Uterus (tissue), 2 donors: Measurements from ENCODE around the gene DOK3.

Experiments used
- POLR2A ChIP-seq, 2 donors: fragments of 450-650 bp; IDR thresholded peaks; one replicate each; pipeline ENCODE4 v1.6.1; 2016; ENCODE audit warnings: antibody characterized with exemption in 2 of 2, mild to moderate bottlenecking in 1 of 2, moderate library complexity in 1 of 2
- TF ChIP-seq, protein P1 (sequence below), 4 experiments: fragments of 200-600 bp in 2 of 4; fragments of 450-650 bp in 2 of 4; sonication (generic) in 2 of 4; IDR thresholded peaks; one replicate each; pipeline ENCODE4 v1.5.1; 2016 to 2019; ENCODE audit warnings: antibody characterized with exemption in 4 of 4, mild to moderate bottlenecking in 2 of 4, moderate library complexity in 1 of 4

DNA sequence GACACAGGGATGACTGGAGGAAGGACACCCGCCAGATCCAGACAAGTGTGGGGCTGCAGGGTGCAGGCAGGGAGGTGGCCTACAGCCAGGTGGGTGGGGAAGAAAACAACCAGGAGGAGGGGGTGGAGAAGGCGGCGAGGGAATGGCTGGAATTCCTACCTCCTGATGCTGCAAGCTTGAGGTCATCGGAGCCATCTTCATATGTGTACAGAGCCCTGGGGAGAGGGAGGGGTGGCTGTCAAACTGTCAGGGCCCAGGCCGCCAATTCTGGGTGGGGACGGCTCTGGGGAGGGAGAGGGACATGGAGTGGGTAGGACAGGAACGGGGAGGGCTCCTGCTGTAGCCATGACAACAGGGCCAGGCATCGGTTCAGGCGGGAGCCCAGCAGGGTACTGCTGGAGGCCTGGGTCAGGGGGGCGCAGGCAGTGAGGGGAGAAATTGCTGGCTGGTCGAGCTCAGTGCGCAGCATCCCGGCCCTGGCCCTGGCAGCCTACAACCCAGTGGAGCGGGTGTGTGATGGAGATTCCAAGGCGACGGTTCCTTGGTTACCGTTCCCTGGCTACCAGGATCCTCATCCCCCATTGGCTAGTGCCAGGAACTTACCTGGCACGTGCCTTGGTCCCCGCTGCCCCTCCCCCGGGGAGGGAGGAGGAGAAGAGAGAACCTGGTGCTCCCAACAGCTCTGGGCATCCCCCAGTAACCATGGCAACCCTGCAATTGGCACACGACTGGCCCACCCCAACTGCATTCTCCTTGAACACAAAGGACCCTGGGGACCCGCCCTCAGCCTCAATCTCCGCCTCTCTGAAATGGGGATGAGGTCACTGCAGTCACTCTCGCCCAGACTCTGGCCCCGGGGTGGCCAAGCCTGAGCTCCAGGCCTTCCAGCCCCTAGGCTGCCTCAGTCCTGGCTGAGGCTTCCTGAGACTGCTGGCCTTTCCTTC, 40.7 kb downstream of the DOK3 start:
- no peak for TF ChIP-seq POLR2A (IDR thresholded peaks at IDR 0.05)
- TF ChIP-seq, protein P1, sequence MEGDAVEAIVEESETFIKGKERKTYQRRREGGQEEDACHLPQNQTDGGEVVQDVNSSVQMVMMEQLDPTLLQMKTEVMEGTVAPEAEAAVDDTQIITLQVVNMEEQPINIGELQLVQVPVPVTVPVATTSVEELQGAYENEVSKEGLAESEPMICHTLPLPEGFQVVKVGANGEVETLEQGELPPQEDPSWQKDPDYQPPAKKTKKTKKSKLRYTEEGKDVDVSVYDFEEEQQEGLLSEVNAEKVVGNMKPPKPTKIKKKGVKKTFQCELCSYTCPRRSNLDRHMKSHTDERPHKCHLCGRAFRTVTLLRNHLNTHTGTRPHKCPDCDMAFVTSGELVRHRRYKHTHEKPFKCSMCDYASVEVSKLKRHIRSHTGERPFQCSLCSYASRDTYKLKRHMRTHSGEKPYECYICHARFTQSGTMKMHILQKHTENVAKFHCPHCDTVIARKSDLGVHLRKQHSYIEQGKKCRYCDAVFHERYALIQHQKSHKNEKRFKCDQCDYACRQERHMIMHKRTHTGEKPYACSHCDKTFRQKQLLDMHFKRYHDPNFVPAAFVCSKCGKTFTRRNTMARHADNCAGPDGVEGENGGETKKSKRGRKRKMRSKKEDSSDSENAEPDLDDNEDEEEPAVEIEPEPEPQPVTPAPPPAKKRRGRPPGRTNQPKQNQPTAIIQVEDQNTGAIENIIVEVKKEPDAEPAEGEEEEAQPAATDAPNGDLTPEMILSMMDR (IDR thresholded peaks at IDR 0.05) = no peak
